GM23338 (cell line): ENCODE data around the gene INPP1. TPM values are rescaled to one million over a fixed set of nuclear protein-coding genes. Genes with fewer than 3 reads are reported as not detected.

Experiments
- ATAC-seq: fragments of 200-7000 bp; cut with Tn5 transposase; 3 replicates; pipeline ENCODE4 v1.9.1; 2020
- DNase-seq: peaks from one replicate; pipeline ENCODE4 v3.0.0-alpha.2; 2015; ENCODE audit warnings: low spot score
- H2AFZ ChIP-seq: fragments of 200-600 bp; sonication (generic); 2 replicates; pipeline ENCODE4 v1.8.0; 2016; ENCODE audit warnings: antibody characterized with exemption, mild to moderate bottlenecking, moderate library complexity
- H3F3A ChIP-seq: fragments of 200-600 bp; sonication (generic); replicated peaks from 2 replicates; pipeline ENCODE4 v1.8.0; 2017; ENCODE audit warnings: antibody characterized with exemption, mixed run types, low read depth
- H3K27ac ChIP-seq: fragments of 200-600 bp; sonication (generic); 2 replicates; pipeline ENCODE4 v1.6.1; 2016; ENCODE audit warnings: low read depth
- H3K27me3 ChIP-seq: fragments of 200-600 bp; sonication (generic); 2 replicates; pipeline ENCODE4 v1.8.0; 2016; ENCODE audit warnings: mild to moderate bottlenecking, mixed run types, moderate library complexity; ENCODE audit not compliant: insufficient read depth
- H3K36me3 ChIP-seq: fragments of 200-600 bp; sonication (generic); 2 replicates; pipeline ENCODE4 v1.8.0; 2016; ENCODE audit warnings: mild to moderate bottlenecking; ENCODE audit not compliant: insufficient read depth
- H3K4me1 ChIP-seq: fragments of 200-600 bp; sonication (generic); 2 replicates; pipeline ENCODE4 v1.8.0; 2016; ENCODE audit warnings: mild to moderate bottlenecking, moderate library complexity; ENCODE audit not compliant: insufficient read depth
- H3K4me2 ChIP-seq: fragments of 200-600 bp; sonication (generic); 2 replicates; pipeline ENCODE4 v1.7.1; 2017; ENCODE audit warnings: mixed run types
- H3K4me3 ChIP-seq: fragments of 200-600 bp; sonication (generic); 2 replicates; pipeline ENCODE4 v1.6.1; 2016; ENCODE audit warnings: mixed run types
- H3K79me2 ChIP-seq: fragments of 200-600 bp; sonication (generic); replicated peaks from 2 replicates; pipeline ENCODE4 v1.8.0; 2017; ENCODE audit warnings: mild to moderate bottlenecking; ENCODE audit not compliant: insufficient read depth
- H3K9me2 ChIP-seq: fragments of 200-600 bp; sonication (generic); 2 replicates; pipeline ENCODE4 v1.8.0; 2017; ENCODE audit not compliant: insufficient read depth
- H4K20me1 ChIP-seq: fragments of 200-600 bp; sonication (generic); replicated peaks from 2 replicates; pipeline ENCODE4 v1.8.0; 2017; ENCODE audit warnings: mild to moderate bottlenecking; ENCODE audit not compliant: insufficient read depth
- H3K27ac Mint-ChIP-seq: 2 replicates; pipeline ENCODE4 v1.8.0; 2020; ENCODE audit warnings: inconsistent platforms, mild to moderate bottlenecking, moderate library complexity, mixed read lengths
- H3K27me3 Mint-ChIP-seq: 3 replicates; pipeline ENCODE4 v1.8.0; 2022; ENCODE audit warnings: low read depth, mild to moderate bottlenecking, moderate library complexity, mixed read lengths, inconsistent platforms; ENCODE audit not compliant: insufficient read depth, poor library complexity
- H3K36me3 Mint-ChIP-seq: 3 replicates; pipeline ENCODE4 v1.8.0; 2021; ENCODE audit warnings: low read depth, mild to moderate bottlenecking, inconsistent platforms, moderate library complexity, mixed read lengths
- H3K4me1 Mint-ChIP-seq: 3 replicates; pipeline ENCODE4 v1.8.0; 2020; ENCODE audit warnings: mild to moderate bottlenecking, inconsistent platforms, mixed read lengths
- H3K4me3 Mint-ChIP-seq: 3 replicates; pipeline ENCODE4 v1.8.0; 2021; ENCODE audit warnings: moderate library complexity, mild to moderate bottlenecking, inconsistent platforms, mixed read lengths
- H3K9me3 Mint-ChIP-seq: 3 replicates; pipeline ENCODE4 v1.8.0; 2020; ENCODE audit warnings: moderate library complexity, mild to moderate bottlenecking, inconsistent platforms, mixed read lengths
- JUNB ChIP-seq: IDR thresholded peaks from one replicate; pipeline ENCODE4 v1.6.1; 2016; ENCODE audit warnings: antibody characterized with exemption; ENCODE audit not compliant: unreplicated experiment
- STAT1 ChIP-seq: IDR thresholded peaks from one replicate; pipeline ENCODE4 v1.6.1; 2016; ENCODE audit warnings: antibody characterized with exemption; ENCODE audit not compliant: unreplicated experiment
- ZNF331 ChIP-seq: fragments of 250-450 bp; sonication (Bioruptor Pico); IDR thresholded peaks from 2 replicates; pipeline ENCODE4 v1.5.0; 2020; ENCODE audit warnings: low read depth, mild to moderate bottlenecking, moderate library complexity
- polyA plus RNA-seq: library from polyadenylated mRNA; unstranded; fragments of >200 nt; fragmentation: Nextera tagmentation; extraction: Ambion mirVana; gene quantifications from 2 replicates; pipeline ENCODE4 v1.2.1, GENCODE V29; 2016
- total RNA-seq: library from RNA; depleted of rRNA; stranded (reverse); fragments of >200 nt; shearing (Covaris generic); gene quantifications from 2 replicates; pipeline ENCODE4 v1.2.3, GENCODE V29; 2014
- TF ChIP-seq, protein P1 (sequence below): fragments of 250-450 bp; sonication (Bioruptor Pico); IDR thresholded peaks from 2 replicates; pipeline ENCODE4 v1.5.0; 2020; ENCODE audit warnings: mild to moderate bottlenecking, moderate library complexity

INPP1 gene
- total and polyA plus RNA-seq, 2 experiments from 2014 or later = 2.6 to 6.5 TPM

DNA sequence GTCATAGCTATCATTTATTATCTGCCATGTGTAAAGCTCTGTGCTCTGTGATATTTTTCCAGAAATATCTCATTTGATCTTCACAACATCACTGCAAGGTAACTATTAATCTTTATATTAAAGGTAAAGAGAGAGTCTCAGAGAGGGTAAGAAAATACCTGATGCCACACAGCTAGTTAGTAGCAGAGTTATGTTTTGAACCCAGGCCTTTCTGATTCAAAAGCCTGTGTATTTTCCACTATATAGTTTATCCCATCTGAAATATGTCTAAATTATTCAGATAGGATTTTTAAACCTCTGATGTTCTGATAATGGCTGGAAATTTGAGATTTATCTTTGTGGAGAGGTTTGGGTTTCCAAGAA lies 10.1 kb downstream of the INPP1 start:
- H3K4me3 Mint-ChIP-seq = no peak overlapping the region

More for the DNA sequence above, 10.1 kb downstream of the INPP1 start:
- Histone ChIP-seq H3K27ac (no peak overlapping the region), H3K9me2 (no peaks in the 10 kb centered on the region), H3F3A (no peaks in the 10 kb centered on the region), H3K27me3 (no peaks in the 10 kb centered on the region), H2AFZ (no peak overlapping the region), H3K4me2 (no peak overlapping the region), H3K79me2 (no peaks in the 10 kb centered on the region), H4K20me1 (no peaks in the 10 kb centered on the region), H3K4me3 (no peak overlapping the region), H3K4me1 (no peaks in the 10 kb centered on the region), H3K36me3 (no peaks in the 10 kb centered on the region)
- DNase-seq (no peak), ATAC-seq (no peak)
- TF ChIP-seq JUNB (no peak), ZNF331 (CRISPR knock-in tag) (no peak), STAT1 (no peak)
- TF ChIP-seq, protein P1, sequence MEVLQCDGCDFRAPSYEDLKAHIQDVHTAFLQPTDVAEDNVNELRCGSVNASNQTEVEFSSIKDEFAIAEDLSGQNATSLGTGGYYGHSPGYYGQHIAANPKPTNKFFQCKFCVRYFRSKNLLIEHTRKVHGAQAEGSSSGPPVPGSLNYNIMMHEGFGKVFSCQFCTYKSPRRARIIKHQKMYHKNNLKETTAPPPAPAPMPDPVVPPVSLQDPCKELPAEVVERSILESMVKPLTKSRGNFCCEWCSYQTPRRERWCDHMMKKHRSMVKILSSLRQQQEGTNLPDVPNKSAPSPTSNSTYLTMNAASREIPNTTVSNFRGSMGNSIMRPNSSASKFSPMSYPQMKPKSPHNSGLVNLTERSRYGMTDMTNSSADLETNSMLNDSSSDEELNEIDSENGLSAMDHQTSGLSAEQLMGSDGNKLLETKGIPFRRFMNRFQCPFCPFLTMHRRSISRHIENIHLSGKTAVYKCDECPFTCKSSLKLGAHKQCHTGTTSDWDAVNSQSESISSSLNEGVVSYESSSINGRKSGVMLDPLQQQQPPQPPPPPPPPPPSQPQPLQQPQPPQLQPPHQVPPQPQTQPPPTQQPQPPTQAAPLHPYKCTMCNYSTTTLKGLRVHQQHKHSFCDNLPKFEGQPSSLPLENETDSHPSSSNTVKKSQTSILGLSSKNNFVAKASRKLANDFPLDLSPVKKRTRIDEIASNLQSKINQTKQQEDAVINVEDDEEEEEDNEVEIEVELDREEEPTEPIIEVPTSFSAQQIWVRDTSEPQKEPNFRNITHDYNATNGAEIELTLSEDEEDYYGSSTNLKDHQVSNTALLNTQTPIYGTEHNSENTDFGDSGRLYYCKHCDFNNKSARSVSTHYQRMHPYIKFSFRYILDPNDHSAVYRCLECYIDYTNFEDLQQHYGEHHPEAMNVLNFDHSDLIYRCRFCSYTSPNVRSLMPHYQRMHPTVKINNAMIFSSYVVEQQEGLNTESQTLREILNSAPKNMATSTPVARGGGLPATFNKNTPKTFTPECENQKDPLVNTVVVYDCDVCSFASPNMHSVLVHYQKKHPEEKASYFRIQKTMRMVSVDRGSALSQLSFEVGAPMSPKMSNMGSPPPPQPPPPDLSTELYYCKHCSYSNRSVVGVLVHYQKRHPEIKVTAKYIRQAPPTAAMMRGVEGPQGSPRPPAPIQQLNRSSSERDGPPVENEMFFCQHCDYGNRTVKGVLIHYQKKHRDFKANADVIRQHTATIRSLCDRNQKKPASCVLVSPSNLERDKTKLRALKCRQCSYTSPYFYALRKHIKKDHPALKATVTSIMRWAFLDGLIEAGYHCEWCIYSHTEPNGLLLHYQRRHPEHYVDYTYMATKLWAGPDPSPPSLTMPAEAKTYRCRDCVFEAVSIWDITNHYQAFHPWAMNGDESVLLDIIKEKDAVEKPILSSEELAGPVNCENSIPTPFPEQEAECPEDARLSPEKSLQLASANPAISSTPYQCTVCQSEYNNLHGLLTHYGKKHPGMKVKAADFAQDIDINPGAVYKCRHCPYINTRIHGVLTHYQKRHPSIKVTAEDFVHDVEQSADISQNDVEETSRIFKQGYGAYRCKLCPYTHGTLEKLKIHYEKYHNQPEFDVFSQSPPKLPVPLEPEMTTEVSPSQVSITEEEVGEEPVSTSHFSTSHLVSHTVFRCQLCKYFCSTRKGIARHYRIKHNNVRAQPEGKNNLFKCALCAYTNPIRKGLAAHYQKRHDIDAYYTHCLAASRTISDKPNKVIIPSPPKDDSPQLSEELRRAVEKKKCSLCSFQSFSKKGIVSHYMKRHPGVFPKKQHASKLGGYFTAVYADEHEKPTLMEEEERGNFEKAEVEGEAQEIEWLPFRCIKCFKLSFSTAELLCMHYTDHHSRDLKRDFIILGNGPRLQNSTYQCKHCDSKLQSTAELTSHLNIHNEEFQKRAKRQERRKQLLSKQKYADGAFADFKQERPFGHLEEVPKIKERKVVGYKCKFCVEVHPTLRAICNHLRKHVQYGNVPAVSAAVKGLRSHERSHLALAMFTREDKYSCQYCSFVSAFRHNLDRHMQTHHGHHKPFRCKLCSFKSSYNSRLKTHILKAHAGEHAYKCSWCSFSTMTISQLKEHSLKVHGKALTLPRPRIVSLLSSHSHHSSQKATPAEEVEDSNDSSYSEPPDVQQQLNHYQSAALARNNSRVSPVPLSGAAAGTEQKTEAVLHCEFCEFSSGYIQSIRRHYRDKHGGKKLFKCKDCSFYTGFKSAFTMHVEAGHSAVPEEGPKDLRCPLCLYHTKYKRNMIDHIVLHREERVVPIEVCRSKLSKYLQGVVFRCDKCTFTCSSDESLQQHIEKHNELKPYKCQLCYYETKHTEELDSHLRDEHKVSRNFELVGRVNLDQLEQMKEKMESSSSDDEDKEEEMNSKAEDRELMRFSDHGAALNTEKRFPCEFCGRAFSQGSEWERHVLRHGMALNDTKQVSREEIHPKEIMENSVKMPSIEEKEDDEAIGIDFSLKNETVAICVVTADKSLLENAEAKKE (CRISPR knock-in tag) = no peak
- Mint-ChIP-seq H3K4me1 (peaks cover 6% of the 10 kb centered on the region; the same call in 2 of the 3 replicates), H3K27me3 (no peaks in the 10 kb centered on the region), H3K27ac (no peak overlapping the region), H3K36me3 (no peaks in the 10 kb centered on the region), H3K9me3 (no peaks in the 10 kb centered on the region; the same call in 2 of the 3 replicates)
